Fibroblast of the aortic adventitia (primary cell): ENCODE measurements around the gene VPS50. TPM values are rescaled to one million over a fixed set of nuclear protein-coding genes. Genes with fewer than 3 reads are reported as not detected.

Experiments
- DNase-seq: peaks from one replicate; pipeline ENCODE4 v3.0.0-alpha.2; 2010; ENCODE audit warnings: low read depth
- H3K4me3 ChIP-seq: 2 replicates; pipeline ENCODE4 v1.5.1; 2011; ENCODE audit warnings: low read depth, mild to moderate bottlenecking, control low read depth, low read length, moderate library complexity
- total RNA-seq: library from RNA; depleted of rRNA; stranded (reverse); fragments of >200 nt; gene quantifications from 2 replicates; pipeline ENCODE4 v1.2.3, GENCODE V29; 2012; ENCODE audit warnings: low replicate concordance
- TF ChIP-seq, protein P1 (sequence below): IDR thresholded peaks from 2 replicates; pipeline ENCODE4 v1.5.1; 2011; ENCODE audit warnings: mild to moderate bottlenecking, low read length, control low read depth, inconsistent platforms; ENCODE audit not compliant: insufficient read depth

The VPS50 gene
- total RNA-seq, 1 donor, result 32.3 TPM

DNA sequence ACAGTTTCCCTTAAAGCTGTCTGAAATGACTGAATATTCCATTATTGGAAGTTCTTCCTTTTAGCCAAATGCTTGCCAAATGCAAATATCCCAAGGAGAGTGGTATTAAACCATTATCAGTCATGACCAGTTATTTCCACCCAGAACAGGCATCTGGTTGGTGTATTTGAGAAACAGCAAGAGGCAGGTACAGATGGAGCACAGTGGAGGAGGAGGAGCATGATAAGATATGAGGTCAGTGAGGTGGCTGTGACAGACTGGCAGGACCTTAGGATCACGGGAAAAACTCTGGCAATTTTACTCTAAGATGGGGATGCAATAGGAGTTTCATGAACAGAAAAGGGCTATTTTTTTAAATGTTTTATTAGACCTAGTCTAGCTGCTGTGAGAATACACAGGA lies 12.3 kb upstream of the VPS50 start:
- no peak overlapping the region for H3K4me3 ChIP-seq
- no peak for DNase-seq
- TF ChIP-seq, protein P1, sequence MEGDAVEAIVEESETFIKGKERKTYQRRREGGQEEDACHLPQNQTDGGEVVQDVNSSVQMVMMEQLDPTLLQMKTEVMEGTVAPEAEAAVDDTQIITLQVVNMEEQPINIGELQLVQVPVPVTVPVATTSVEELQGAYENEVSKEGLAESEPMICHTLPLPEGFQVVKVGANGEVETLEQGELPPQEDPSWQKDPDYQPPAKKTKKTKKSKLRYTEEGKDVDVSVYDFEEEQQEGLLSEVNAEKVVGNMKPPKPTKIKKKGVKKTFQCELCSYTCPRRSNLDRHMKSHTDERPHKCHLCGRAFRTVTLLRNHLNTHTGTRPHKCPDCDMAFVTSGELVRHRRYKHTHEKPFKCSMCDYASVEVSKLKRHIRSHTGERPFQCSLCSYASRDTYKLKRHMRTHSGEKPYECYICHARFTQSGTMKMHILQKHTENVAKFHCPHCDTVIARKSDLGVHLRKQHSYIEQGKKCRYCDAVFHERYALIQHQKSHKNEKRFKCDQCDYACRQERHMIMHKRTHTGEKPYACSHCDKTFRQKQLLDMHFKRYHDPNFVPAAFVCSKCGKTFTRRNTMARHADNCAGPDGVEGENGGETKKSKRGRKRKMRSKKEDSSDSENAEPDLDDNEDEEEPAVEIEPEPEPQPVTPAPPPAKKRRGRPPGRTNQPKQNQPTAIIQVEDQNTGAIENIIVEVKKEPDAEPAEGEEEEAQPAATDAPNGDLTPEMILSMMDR, result no peak

GRCh38 chr7:93226310-93226709 lies 5.9 kb upstream of the VPS50 start, which contains the start of gene HEPACAM2:
Gene HEPACAM2 (minus strand): TSS chr7:93226469.
- DNase-seq, result no peak
- TF ChIP-seq, protein P1, result no peak
- H3K4me3 ChIP-seq, result no peak within 1 kb of the TSS

GRCh38 chr7:93228302-93228701 lies 3.9 kb upstream of the VPS50 start:
- TF ChIP-seq, protein P1, result peak; percentile 60
- no peak overlapping the region for H3K4me3 ChIP-seq
- DNase-seq, result peak; percentile 81

GRCh38 chr7:93231259-93231658 lies 907 bp upstream of the VPS50 start:
- TF ChIP-seq, protein P1, result no peak
- DNase-seq, result peak; percentile 2
- peak overlapping the region; percentile 97 for H3K4me3 ChIP-seq

DNA sequence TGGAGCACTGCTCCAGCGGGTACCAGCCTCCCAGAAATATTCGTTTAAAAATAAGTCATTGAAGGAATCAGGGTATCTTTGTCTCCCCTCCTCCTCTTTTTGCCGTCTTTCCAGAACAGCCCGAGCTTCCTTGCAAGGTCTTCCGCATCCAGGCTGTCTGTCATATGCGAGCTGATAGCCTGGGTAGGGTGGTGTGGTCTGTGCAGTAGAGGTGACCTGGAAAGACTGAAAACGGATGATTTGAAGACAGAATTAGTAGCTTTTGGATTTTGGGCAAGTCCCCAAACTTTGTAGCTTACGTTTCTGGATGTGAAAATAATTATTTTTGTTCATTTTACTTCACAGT lies 480 bp downstream of the VPS50 start:
- peak overlapping the region; percentile 97 for H3K4me3 ChIP-seq
- TF ChIP-seq, protein P1, result no peak
- DNase-seq, result peak; percentile 4

GRCh38 chr7:93235541-93235940 lies 3.4 kb downstream of the VPS50 start:
- no peak overlapping the region for H3K4me3 ChIP-seq
- TF ChIP-seq, protein P1, result no peak
- DNase-seq, result no peak

DNA sequence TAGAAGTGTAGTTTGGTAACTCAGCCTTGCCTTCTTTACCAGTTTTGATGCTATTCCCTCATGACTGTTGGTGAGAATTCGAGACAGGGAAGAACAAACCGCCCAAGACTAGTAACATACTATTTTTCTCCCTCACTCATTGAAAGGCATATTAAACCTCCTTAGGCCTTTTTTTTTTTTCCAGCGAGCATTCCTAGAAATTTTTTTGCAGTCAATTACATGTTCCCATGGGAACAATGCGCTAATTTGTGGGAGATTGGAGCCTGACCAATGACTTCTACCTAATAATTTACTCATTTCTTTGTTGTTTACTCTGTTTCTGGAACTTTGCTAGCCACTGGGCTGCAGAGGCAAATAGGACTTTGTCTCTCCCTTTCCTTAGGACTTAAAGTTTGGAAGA lies 6.0 kb downstream of the VPS50 start:
- TF ChIP-seq, protein P1, result no peak
- no peak for DNase-seq
- no peak overlapping the region for H3K4me3 ChIP-seq
